NCI-H187 treated with DMSO at 0.1 percent for 48 hours (cell line): ENCODE data around the gene NEURL1B.

Source experiments
- DNase-seq: peaks from one replicate; lab custom pipeline; 2025; lab: John Stamatoyannopoulos, UW

NEURL1B gene

GRCh38 chr5:172715931-172716682 lies 75.0 kb downstream of the NEURL1B start:
- DNase-seq: no peak

DNA sequence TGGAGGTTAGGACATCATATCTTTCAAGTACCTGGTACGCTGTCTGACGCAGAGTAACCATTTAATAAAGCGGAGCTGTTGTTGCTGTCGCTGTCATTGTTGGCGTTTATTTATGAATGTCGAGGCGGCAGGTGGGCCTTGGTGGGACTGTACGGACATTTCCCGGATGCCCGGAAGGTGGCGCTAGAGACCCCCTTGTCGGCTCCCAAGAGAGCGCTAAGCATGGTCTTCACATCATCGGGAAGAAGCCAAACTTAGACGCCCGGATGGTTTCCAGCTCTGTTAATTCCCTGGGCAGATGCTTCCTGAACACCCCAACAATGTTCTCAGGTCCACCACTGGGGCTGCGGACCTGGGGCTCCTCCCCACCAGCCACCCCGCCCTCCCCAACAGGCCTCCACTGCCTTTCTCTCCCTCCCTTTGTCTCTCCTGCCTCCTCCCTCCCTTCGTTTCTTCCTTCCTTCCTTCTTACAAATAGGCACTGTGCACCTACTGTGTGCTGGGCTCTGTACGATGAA lies 75.8 kb downstream of the NEURL1B start:
- DNase-seq: no peak

DNA sequence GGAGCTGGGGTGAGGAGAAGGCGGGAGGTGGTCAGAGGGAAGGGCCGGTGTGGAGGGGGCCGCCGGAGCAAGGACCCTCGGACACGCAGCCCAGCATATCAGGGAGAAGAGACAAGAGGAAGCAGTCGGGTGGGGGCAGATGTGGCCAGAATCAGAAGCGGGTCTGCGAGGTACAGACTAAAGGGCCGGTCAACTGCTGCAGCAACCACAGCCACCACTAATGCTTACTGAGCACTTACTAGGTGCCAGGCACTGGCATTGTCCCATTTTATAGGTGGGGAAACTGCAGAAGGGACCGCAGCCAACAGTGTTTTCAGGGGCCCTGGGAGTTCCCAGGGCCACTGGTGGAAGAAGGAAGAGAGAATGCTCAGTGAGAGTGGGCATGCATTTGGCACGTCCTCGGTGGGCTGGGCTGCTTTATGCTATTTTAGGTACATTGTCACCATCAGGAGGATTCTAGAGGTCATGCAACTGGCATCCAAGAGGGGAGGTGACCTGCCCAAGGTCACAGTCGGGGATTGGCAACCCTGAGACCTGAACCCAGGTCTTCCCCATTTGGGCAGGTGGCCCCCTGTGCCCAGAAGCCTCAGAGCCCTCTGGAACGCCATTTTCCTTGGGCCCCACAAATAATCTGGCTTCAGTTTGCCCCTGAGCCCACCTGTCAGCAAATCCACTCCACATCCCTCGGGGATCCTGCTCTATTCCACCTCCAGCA lies 76.6 kb downstream of the NEURL1B start:
- no peak for DNase-seq

DNA sequence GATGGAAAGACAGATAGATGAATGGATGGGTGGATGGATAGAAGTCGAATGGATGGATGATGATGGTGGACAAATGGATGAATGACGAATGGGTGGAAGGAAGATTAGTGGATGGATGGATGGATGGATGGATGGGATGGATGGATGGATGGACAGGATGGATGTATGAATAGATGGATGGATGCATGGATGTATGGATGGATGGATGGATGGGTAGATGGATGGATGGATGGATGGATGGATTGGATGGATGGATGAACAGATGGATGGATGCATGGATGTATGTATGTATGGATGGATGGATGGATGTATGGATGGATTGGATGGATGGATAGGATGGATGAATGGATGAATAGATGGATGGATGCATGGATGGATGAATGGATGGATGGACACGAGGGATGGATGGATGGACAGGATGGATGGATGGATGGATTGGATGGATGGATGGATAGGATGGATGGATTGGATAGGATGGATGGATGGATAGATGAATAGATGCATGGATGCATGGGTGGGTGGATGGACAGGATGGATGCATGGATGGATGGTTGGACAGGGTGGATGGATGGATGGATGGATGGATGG lies 77.6 kb downstream of the NEURL1B start:
- no peak for DNase-seq

- DNase-seq: no peak
Observed at GRCh38 chr5:172719211-172719610, 78.1 kb downstream of the NEURL1B start.

DNA sequence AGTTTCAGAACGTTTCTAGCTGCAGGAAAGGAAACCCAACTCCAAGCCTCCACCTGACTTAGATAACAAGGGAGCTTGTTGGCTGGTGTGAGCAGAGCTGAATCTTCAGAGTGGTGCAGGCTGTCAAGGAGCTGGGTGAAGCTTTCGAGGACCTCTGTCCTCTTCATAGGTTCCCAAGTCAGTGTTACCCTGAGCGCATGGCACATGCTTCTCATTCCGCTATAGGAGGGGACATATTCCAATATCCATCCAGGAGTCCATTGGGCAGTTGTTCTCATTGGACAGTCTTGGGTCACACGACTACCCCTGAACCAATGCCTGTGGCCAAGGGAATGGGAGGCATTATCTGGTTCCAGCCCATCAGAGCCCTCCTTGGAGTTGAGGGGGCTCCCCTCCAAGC lies 79.6 kb downstream of the NEURL1B start:
- no peak for DNase-seq

- no peak for DNase-seq
Observed at GRCh38 chr5:172721455-172722326, 80.6 kb downstream of the NEURL1B start.

GRCh38 chr5:172722327-172722815 lies 81.3 kb downstream of the NEURL1B start:
- DNase-seq: no peak

GRCh38 chr5:172723508-172723907 lies 82.4 kb downstream of the NEURL1B start:
- DNase-seq: no peak

GRCh38 chr5:172724242-172725183 lies 83.5 kb downstream of the NEURL1B start:
- no peak for DNase-seq

GRCh38 chr5:172725273-172725672 lies 84.2 kb downstream of the NEURL1B start:
- no peak for DNase-seq

DNA sequence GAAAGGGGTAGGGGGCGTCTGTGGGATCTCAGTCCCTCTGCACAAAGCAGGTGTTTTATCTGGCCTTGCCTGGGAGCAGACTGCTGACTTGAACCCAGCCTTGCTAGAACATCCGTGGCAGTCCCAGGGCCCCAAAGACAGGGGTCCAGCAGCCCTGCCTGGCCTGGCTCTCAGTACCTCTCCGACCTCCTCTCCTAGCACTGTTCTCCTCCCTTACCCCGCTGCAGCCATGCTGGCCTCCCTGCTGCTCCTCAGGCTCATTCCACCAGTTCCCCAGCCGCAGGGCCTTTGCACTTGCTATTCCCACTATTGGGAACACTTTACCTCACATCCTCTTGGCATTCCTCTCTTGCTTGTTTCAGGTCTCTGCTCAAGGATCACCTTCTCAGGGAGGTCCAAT lies 84.7 kb downstream of the NEURL1B start:
- DNase-seq: no peak

DNA sequence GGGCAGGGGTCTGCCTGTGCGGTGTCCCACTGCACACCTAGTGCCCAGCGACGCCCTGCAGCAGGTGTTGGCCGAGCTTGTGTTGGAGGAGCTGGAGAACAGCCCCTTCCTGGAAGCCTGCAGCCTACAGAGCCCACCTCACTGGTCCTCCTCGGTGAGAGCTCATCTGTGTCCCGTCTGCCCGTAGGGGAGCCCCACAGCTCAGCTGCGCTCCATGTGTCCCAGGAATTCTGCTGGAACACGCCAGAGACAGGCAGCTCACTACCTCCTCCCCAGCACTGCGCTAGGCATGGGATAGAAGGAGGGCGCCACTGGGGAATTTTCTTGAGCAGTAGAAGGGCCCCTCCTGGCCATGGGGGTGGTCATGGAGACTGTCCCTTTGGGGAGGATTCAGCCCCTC lies 85.9 kb downstream of the NEURL1B start:
- DNase-seq: no peak

GRCh38 chr5:172727551-172727950 lies 86.5 kb downstream of the NEURL1B start:
- no peak for DNase-seq

DNA sequence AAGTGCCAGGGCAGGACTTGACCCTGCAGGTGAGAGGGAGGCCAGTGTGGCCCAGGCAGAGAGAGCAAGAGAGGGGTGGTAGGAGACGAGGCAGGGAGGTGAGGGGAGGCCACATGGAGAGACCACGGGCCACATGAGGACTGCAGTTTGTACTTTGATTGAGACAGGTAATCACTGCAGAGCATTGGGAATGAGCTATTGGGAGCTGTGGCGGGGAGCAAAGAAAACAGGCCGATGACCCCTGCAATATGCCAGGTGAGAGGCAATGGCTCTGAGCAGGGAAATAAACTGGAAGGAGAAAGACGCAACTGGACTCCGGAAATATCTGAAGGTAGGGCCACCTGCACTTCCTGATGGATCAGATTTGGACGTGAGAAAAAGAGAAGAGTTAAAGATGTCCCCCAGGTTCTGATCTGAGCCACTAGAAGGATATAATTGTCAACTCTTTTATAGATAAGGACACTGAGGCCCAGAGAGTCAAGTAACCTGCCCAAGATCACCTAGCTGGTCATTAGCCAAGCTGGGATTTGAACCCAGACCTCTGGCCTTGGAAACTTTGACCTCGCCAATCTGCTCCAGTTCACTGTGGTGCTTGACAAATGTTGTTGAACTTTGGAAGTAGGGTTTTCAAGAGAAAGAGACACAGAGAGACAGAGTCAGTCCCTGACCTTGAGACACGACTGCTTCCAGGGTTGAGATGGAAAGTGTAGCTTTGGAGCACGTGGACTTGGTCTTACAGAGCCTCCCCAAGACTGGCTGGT lies 87.6 kb downstream of the NEURL1B start:
- DNase-seq: no peak

GRCh38 chr5:172729588-172729987 lies 88.5 kb downstream of the NEURL1B start:
- no peak for DNase-seq

- no peak for DNase-seq
Observed at GRCh38 chr5:172730222-172730621, 89.2 kb downstream of the NEURL1B start.

- no peak for DNase-seq
Observed at GRCh38 chr5:172730981-172731679, 90.1 kb downstream of the NEURL1B start.

DNA sequence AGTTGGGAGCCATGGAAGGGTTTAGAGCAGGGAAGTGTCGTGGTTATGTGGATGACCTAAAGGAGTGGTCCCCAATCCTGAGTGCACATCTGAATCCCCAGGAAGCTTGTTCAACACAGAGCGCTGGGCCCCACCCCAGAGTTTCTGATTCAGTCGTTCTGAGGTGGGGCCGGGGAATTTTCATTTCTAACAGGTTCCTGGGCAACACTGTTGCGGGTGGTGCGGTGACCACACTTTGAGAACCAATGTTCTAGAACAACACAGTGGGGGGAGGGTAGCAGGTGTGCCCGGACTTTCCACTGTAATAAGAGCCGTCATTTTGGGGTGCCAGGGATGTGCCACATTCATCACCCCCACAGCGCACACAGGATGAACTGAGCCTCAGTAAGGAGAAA lies 90.6 kb downstream of the NEURL1B start:
- no peak for DNase-seq
